Colon (tissue), 2 donors: ENCODE results near the gene PIK3AP1.

Experiments used
- FAIRE-seq: peaks from 2 replicates; lab custom pipeline; 2012; peaks lifted over from hg19 to GRCh38; lab: Jason Lieb, UNC
- donor health status: control.
- donor health status: control.

The PIK3AP1 gene

GRCh38 chr10:96671211-96671890 is 49.0 kb downstream of the PIK3AP1 start:
- FAIRE-seq: no peak

DNA sequence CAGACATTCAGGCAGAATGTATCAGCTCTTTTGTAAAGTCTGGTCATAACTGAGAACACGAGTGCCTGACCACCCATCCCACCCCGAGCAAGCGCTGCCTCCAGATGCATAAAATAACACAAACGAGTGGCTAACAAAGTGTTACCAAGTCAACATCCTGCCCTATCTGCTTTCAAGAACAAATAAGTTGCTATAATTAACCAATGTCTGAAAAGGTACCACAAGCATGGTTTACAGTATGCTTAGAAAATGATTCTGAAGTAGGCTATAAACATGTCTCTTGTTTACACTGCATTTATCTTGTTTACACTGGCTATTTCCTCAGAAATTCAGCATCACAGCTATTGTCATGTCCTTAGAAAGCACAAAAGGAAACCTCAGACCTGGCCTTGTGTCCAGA is 49.5 kb downstream of the PIK3AP1 start:
- FAIRE-seq: no peak

DNA sequence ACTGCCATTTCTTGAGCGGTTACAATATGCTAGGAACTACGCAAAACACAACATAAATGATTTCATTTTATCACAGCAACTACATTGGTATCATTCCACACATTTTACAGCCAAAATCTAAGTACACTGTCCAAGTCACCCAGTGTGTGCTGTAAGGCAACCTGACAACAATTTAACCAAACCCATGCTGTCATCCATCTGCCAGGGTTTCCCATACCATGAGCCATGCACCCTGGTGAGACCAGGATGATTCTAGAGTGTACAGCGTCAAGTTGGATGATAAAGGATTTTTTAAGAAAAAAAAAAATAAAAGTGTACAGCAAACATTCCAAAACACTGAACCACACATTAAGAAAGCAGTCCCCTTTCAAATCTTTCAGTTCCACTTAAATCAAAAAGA is 52.9 kb downstream of the PIK3AP1 start:
- FAIRE-seq: no peak

DNA sequence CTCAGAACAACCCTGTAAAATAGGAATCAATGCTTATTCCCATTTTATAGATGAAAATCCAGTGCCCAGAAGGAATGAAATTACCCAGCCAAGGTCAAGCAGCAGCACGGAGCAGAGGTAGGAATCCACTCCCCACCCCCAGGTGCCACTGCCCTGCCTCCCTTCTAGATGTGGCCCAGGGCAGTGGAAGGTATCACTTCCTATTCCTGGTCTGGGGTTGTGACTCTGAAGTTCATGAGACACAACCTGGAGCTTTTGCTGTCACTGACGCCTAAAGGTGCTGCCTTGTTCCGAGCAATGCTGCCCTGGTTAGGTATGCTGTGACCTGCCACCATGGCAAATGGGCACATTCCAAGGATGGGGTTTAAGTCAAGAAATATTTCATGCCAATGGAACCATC is 53.6 kb downstream of the PIK3AP1 start:
- FAIRE-seq: no peak

GRCh38 chr10:96665306-96665705 is 55.0 kb downstream of the PIK3AP1 start:
- FAIRE-seq: no peak

- FAIRE-seq: no peak
Observed at GRCh38 chr10:96664563-96664962, 55.8 kb downstream of the PIK3AP1 start.

DNA sequence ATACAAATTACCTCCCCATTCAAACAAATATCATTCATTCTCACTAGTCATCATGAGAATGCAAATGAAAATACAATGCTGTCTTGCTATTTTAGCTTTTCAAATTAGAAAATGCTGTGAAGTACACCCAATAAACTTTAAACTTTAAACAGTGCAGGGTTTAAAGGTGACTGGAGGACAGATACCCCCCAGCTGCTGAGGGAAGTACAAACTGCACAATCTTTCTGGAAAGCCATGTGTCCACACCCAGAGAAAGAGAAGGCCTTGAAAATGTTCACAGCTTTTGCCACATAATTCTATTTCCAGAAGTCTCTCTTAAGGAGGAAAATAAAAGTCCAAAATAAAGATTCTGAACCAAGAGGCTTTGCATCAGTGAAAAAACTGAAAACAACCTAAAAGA is 56.5 kb downstream of the PIK3AP1 start:
- no peak for FAIRE-seq

DNA sequence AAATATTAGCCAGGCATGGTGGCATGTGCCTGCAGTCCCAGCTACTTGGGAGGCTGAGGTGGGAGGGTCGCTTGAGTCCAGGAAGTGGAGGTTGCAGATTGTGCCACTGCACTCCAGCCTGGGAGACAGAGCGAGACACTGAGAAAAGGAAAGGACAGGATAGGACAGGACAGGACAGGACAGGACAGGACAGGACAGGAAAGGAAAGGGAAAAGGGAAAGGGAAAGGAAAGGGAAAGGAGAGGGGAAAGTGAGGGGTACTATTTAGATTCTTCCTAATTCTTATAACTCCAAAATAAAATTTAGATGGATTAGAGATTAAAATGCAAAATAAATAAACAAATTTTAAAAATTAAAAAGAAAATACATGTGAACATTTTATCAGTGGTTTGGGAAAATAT is 58.7 kb downstream of the PIK3AP1 start:
- no peak for FAIRE-seq

DNA sequence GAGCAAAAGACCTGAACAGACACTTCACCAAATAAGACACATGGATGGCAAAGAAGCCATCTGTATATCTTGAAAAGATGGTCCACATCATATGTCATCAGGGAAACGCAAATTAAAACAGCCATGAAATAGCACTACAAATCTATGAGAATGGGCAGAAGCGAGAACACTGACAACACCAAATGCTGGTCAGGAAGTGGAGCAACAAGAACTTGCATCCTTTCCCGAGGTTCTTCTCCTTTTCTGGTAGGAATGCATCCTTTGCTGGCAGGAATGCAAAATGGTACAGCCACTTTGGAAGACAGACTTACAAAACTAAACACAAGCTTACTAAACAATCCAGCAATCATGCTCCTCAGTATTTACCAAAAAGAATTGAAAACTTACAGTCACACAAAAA is 60.0 kb downstream of the PIK3AP1 start:
- no peak for FAIRE-seq

DNA sequence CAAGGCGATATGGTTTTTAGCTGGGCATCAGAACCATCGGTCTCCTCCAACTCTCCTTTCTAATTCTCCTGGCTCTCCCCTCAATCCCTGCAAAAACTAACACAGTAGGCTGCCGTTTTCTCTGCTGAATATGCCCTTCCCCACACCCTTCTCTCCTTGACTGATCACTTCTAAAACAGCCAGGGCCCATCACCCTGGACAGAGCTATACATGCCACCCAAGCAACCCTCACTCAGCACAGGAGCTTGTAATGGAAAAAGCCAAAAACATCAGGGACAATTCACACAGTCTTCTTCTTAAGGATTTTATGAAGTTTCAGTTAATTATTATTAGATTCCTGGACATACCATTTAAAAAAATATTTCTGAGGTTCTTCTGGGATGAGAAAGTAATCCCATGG is 61.5 kb downstream of the PIK3AP1 start:
- no peak for FAIRE-seq

GRCh38 chr10:96657385-96657784 is 62.9 kb downstream of the PIK3AP1 start:
- FAIRE-seq: no peak

DNA sequence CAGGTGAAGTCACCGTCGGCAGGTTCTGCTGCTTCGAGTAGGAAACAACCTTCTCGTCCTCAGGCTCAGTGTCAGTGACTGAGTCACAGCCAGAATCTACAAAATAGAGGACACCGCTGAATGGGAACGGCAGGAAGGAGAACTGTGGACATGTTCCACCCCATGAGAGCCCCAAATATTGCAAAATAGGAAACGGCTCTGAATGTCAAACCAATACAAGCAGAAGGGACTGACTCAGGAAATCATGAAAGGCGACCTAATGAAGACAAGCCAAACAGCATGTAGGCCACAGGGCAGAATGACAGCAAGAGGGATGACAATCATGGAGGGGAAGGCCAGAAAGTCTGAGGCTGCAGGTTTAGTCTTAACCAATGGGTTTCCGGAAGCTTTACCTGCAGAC is 63.5 kb downstream of the PIK3AP1 start:
- no peak for FAIRE-seq

DNA sequence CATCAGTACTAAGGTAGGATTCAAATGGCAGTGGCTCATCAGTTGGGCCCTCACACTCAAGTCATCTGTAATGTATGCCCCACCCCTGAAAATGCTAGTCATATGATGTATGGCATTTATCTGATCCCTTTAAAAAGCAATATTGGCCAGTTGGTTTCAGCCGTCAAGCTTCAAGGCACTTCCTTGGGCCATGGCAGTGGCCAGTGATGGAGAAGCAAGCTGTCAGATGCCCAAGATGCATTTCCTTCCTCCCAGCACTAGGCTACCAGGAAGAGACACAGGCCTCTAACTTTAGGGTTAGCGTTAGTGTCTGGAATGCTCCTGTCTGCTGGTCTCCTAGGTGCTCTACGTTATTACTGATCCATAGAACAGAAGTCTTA is 64.1 kb downstream of the PIK3AP1 start:
- no peak for FAIRE-seq

- FAIRE-seq: no peak
Observed at GRCh38 chr10:96655461-96656197, 64.7 kb downstream of the PIK3AP1 start.

DNA sequence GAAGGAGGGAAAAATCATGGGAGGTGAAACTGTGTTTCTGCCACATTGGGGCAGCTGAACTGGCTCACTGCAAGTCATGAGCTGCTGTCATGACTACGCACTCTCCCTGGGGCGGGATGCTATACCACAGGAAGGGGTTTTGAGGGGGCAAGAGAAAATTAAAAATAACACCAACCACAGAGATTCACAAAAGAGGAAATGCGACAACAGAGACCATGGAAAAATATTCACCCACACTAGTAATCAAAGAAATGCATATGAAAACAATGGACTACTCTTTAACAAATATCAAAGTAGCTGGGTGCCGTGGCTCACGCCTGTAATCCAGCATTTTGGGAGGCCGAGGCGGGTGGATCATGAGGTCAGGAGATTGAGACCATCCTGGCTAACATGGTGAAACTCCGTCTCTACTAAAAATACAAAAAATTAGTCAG is 68.3 kb downstream of the PIK3AP1 start:
- no peak for FAIRE-seq

DNA sequence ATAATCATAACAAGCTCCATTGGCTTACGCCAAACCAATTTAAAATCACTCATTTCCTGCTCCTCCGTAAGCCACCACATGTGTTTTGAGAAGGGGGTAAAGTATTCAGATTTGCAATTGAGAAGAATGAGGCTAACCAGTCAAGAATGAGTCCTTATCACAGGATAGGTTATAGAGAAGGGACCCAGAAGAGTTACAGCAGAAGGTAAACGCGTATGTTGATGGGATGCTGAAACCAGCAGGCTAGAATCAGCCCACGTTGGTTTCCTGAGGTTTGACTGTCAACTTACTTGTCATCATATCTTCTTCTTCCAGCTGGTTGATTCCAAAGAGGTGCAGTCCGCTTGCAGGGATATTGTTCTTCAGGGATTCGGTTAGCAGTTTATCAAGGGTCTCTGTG is 69.4 kb downstream of the PIK3AP1 start:
- FAIRE-seq: no peak

DNA sequence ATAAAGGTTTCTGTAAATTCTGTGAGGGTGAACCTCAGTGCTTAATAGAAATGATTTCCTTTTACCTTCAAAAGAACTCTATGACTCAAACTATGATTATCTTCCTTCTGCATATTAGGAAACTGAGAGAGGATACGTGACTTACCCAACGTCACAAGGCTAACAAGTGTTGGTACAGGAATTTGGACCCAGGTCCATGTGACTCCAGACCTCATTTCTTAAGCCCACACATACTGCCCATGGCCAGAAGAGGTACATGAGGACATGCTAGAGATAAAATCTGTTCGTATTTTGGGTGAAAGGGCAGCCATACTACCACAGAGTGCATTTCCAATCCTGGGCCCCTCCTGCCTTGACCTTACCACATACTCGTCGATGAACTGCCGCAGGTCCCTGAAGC is 72.0 kb downstream of the PIK3AP1 start:
- no peak for FAIRE-seq

DNA sequence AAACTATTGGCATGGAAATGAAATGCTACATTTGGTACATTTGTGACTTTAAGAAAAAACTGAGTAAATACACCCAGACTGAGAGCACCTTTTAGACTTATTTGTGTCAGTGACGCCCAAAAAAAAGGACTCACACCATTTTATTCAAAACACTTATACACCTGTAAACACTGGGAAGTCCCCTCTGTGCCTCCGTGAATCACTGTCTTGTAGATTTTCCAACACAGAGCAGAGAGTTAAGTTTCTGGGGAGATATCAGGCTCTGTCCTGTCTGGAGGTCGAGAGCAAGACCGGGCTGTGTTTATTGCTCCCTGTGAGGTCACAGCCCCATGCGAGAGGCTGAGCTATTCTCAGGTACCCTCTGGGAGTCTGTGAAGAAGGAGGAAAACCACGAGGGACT is 72.8 kb downstream of the PIK3AP1 start:
- FAIRE-seq: no peak

DNA sequence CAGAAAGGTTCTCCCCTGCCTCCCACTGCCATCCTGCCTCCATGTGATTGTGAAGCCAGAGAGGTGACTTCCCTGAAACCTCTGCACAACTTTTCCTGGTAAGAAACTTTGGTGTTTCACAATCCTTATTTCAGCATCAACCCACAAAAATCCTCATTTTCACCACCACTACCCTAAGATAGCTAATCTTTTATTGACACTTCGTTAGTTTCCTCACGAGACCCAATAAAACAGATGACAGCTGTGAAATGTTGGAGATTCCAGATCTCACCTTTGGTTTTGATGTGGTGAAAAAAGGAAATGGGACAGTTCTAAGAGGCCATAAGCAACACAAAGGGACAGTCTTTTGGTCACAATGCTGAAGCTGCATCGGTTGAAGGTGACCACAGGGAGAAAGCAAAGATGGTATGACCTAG is 73.6 kb downstream of the PIK3AP1 start:
- no peak for FAIRE-seq

DNA sequence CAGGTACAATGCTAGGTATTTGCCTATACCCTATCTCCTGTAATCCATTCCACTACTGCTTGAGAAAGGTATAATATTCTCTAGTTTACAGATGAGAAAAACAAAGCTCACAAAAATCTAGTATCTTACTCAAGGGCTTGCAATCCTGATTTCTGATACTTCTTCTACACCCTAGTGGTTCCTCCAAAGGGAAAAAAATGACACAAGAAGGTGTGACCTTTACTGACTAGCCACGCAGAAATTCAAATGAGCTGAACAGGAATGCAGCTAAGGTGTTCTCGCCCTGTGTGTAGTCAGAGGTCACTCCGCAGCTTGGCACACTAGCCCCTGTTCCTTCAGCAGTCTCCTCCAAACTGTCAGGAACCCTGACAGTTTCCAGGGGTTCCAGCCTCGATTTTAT is 74.0 kb downstream of the PIK3AP1 start:
- FAIRE-seq: no peak

GRCh38 chr10:96645191-96645721 is 75.1 kb downstream of the PIK3AP1 start:
- no peak for FAIRE-seq

DNA sequence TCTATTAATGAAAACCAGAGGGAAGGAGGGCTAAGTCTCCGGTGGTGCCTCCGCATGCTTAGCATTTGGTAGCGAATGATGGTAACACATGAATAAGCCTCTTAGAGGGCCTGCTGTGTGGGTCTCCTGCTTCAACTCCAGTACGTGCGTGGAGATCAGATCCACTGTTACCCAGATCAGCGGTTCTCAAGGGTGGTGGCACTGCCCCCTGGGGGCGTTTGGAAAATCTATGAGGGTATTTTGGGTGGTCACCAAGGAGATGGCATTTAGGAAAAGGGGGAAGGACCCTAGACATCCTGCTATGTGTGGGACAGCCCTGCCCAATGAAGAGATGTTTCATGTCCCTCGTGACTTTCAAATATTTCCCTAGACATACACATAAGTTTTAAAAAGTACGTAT is 76.4 kb downstream of the PIK3AP1 start:
- FAIRE-seq: no peak

DNA sequence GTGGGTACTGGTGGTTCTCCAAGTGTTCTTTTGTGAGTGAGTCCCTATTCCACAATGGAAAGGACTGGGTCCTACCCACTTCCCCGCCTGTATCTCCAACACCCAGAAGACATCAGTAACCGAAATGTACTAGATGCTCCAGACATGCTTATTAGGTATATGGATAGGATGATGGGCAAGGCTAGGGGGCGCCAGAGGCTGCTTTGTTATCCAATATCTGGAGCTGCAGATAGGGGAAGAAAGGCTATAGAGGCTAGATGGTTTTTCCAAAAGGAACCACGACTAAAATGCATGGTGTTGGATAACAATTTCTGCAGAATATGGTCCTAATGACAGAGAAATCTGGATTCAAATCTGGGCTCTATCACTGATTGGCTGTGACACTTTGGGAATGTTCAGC is 77.3 kb downstream of the PIK3AP1 start:
- FAIRE-seq: no peak

GRCh38 chr10:96642530-96642929 is 77.8 kb downstream of the PIK3AP1 start:
- no peak for FAIRE-seq
